BJ (cell line): ENCODE measurements around the gene PIK3R4. TPM values are rescaled to one million over a fixed set of nuclear protein-coding genes. Genes with fewer than 3 reads are reported as not detected.

Experiments used
- CTCF ChIA-PET: fragments of 350-600 bp; formaldehyde crosslinking; extraction: SDS; loops from one replicate; lab custom pipeline; 2021; ENCODE audit warnings: antibody characterized with exemption, inconsistent platforms; lab: Yijun Ruan, JAX
- POLR2A ChIA-PET: fragments of 300-600 bp; sonication (Branson Sonifier 250); formaldehyde crosslinking; extraction: SDS; loops from one replicate; lab custom pipeline; 2021; ENCODE audit warnings: antibody characterized with exemption; lab: Charles Lee
- DNase-seq: peaks from one replicate; pipeline ENCODE4 v3.0.0-alpha.2; 2011; ENCODE audit warnings: low read depth
- H3K27me3 ChIP-seq: 2 replicates; pipeline ENCODE4 v1.6.0; 2011; ENCODE audit warnings: low read length; ENCODE audit not compliant: control insufficient read depth, insufficient read depth
- H3K36me3 ChIP-seq: 2 replicates; pipeline ENCODE4 v1.5.1; 2011; ENCODE audit warnings: low read length; ENCODE audit not compliant: control insufficient read depth, insufficient read depth
- H3K4me3 ChIP-seq: 2 replicates; pipeline ENCODE4 v1.5.1; 2011; ENCODE audit warnings: low read depth, mild to moderate bottlenecking, control low read depth, low read length
- polyA plus RNA-seq: library from polyadenylated mRNA; depleted of rRNA; stranded (reverse); fragments of >200 nt; gene quantifications from 2 replicates; pipeline ENCODE4 v1.2.3, GENCODE V29; 2011
- TF ChIP-seq, protein P1 (sequence below): IDR thresholded peaks from 2 replicates; pipeline ENCODE4 v1.5.1; 2011; ENCODE audit warnings: low read depth, mild to moderate bottlenecking, control low read depth, inconsistent platforms, low read length, moderate library complexity; ENCODE audit not compliant: insufficient read depth

The PIK3R4 gene
- polyA plus RNA-seq, 1 experiment: 29.5 TPM

- Histone ChIP-seq H3K4me3 (no peak overlapping the region), H3K36me3 (no peaks in the 10 kb centered on the region), H3K27me3 (no peaks in the 10 kb centered on the region)
- CTCF ChIA-PET: no interaction called here
- TF ChIP-seq, protein P1, sequence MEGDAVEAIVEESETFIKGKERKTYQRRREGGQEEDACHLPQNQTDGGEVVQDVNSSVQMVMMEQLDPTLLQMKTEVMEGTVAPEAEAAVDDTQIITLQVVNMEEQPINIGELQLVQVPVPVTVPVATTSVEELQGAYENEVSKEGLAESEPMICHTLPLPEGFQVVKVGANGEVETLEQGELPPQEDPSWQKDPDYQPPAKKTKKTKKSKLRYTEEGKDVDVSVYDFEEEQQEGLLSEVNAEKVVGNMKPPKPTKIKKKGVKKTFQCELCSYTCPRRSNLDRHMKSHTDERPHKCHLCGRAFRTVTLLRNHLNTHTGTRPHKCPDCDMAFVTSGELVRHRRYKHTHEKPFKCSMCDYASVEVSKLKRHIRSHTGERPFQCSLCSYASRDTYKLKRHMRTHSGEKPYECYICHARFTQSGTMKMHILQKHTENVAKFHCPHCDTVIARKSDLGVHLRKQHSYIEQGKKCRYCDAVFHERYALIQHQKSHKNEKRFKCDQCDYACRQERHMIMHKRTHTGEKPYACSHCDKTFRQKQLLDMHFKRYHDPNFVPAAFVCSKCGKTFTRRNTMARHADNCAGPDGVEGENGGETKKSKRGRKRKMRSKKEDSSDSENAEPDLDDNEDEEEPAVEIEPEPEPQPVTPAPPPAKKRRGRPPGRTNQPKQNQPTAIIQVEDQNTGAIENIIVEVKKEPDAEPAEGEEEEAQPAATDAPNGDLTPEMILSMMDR: no peak
- no peak for DNase-seq
- POLR2A ChIA-PET: no interaction called here
Measured at GRCh38 chr3:130786306-130786705, 39.7 kb upstream of the PIK3R4 start.

DNA sequence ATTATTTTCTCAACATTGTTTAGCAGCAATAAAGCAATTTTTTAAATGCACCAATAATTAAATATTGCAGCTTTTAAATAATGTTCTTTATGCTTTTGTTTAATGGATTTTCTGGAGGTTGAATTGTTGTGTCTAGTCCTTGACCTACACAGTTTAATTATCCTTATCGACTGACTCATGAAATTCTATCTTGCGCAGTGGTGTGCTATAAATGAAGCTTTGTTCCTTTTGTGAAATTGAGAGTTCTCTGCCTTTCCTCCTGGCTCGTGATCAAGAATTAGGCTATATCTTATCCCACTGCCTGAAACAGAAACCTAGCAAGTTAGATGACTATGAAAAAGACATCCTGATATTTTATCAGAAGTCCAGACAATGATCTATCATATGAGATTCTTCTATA is 37.0 kb upstream of the PIK3R4 start:
- DNase-seq: no peak
- ChIA-PET CTCF (interaction anchor here (0.7 kb wide), 1 partner anchor 15 kb away, joined by 3 read pairs; no protein-coding TSS in a partner anchor), POLR2A (no interaction called here)
- H3K4me3 ChIP-seq: no peak overlapping the region
- no peaks in the 10 kb centered on the region for H3K36me3 ChIP-seq
- H3K27me3 ChIP-seq: no peaks in the 10 kb centered on the region
- TF ChIP-seq, protein P1: no peak

DNA sequence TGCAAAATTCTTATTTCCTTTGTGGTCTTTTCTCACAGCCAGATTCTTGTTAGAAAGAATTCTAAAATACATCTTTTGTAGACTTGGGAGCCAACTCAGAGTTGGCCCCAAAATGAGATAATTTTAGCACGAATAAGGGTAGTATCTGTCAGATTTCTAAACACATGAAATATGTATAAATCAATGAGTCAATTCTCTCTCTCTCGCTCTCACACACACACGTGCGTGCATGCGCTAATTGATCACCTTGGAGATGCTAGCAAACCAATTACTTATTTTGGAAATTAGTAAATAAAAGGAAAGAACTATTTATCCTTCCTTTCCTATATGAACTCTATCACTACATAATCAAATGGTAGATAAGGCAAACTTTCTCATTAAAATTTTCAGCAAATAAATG is 32.9 kb upstream of the PIK3R4 start:
- TF ChIP-seq, protein P1: no peak

DNA sequence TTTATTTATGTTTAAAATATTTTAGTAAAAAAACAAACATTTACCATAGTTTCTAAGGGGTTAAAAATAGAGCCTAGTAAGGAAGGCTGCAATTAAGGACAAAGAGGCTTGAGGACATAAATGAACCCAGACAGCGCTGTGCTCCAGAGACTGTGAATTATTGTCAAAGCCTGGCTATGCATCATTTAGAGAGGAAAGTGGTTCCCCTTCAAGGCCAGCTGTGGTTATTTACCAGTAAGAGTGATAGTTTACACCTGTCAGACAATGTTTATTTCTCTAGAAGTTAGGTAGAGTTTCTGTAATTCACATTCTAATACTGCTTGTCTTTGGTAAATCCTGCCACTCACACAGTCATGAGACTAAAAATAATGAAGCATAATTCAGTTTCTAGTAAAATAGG is 32.4 kb upstream of the PIK3R4 start:
- ChIA-PET POLR2A (no interaction called here), CTCF (no interaction called here)
- H3K36me3 ChIP-seq: no peaks in the 10 kb centered on the region

More for the DNA sequence above, 32.9 kb upstream of the PIK3R4 start:
- Histone ChIP-seq H3K27me3 (no peaks in the 10 kb centered on the region), H3K36me3 (no peaks in the 10 kb centered on the region), H3K4me3 (no peak overlapping the region)
- CTCF ChIA-PET: no interaction called here
- no peak for DNase-seq
- POLR2A ChIA-PET: no interaction called here

GRCh38 chr3:130773366-130773765 is 26.7 kb upstream of the PIK3R4 start:
- no peak overlapping the region for H3K4me3 ChIP-seq
- no peaks in the 10 kb centered on the region for H3K27me3 ChIP-seq
- H3K36me3 ChIP-seq: no peaks in the 10 kb centered on the region
- TF ChIP-seq, protein P1: no peak
- DNase-seq: no peak
- POLR2A ChIA-PET: no interaction called here
- CTCF ChIA-PET: interaction anchor here (1.9 kb wide), 1 partner anchor 13 kb away, joined by 11 read pairs; no protein-coding TSS in a partner anchor

More for the DNA sequence above, 32.4 kb upstream of the PIK3R4 start:
- no peak overlapping the region for H3K4me3 ChIP-seq
- H3K27me3 ChIP-seq: no peaks in the 10 kb centered on the region
- TF ChIP-seq, protein P1: no peak
- DNase-seq: no peak
